Gastroesophageal sphincter (tissue), 3 donors: ENCODE data around the gene PIP4K2A.

Source experiments
- POLR2A ChIP-seq, 2 donors: fragments of 450-650 bp; IDR thresholded peaks; one replicate each; pipeline ENCODE4 v1.6.1; 2017; ENCODE audit warnings: antibody characterized with exemption in 2 of 2, mild to moderate bottlenecking in 2 of 2, moderate library complexity in 1 of 2
- TF ChIP-seq, protein P1 (sequence below), 4 experiments: fragments of 200-600 bp in 2 of 4; fragments of 450-650 bp in 2 of 4; sonication (generic) in 1 of 4; IDR thresholded peaks; one replicate each; pipeline ENCODE4 v1.5.1; 2017 to 2019; ENCODE audit warnings: antibody characterized with exemption in 4 of 4, mild to moderate bottlenecking in 2 of 4, moderate library complexity in 2 of 4

DNA sequence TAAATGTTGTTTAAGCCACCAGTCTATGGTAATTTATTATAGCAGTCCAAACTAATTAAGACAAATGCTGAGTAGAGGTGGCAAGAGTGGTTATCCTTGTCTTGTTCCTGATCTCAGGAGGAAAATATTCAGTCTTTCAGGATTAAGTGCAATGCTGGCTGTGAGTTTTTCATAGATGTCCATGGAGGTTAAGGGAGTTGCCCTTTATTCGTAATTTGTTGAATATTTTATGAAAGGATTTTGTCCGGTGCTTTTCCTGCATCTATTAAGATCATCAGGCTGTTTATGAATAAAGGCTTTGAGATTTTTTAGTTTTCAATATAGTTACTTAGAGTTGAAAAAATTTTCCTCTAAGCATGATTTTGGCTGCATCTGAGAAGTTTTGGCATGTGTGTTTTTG lies 186.9 kb downstream of the PIP4K2A start:
- no peak for TF ChIP-seq POLR2A (IDR thresholded peaks at IDR 0.05)
- TF ChIP-seq, protein P1, sequence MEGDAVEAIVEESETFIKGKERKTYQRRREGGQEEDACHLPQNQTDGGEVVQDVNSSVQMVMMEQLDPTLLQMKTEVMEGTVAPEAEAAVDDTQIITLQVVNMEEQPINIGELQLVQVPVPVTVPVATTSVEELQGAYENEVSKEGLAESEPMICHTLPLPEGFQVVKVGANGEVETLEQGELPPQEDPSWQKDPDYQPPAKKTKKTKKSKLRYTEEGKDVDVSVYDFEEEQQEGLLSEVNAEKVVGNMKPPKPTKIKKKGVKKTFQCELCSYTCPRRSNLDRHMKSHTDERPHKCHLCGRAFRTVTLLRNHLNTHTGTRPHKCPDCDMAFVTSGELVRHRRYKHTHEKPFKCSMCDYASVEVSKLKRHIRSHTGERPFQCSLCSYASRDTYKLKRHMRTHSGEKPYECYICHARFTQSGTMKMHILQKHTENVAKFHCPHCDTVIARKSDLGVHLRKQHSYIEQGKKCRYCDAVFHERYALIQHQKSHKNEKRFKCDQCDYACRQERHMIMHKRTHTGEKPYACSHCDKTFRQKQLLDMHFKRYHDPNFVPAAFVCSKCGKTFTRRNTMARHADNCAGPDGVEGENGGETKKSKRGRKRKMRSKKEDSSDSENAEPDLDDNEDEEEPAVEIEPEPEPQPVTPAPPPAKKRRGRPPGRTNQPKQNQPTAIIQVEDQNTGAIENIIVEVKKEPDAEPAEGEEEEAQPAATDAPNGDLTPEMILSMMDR (IDR thresholded peaks at IDR 0.05) = no peak
